K562 (cell line): Measurements from ENCODE around the gene TM9SF3. TPM values are rescaled to one million over a fixed set of nuclear protein-coding genes. Genes with fewer than 3 reads are reported as not detected.
A peak's percentile ranks its signal among the peaks of the same experiment; 100 is the strongest.

ENCODE experiments used
- ATAC-seq: fragments of 200-7000 bp; cut with Tn5 transposase; 3 replicates; pipeline ENCODE4 v1.9.1; 2020; ENCODE audit warnings: moderate library complexity
- Bru-seq: library from RNA; stranded (reverse); fragments of 400-500 nt; gene quantifications from one replicate; lab custom pipeline; 2021; lab: Mats Ljungman, UMichigan
- BruChase-seq, 2 experiments: library from RNA; stranded (reverse); fragments of 400-500 nt; gene quantifications; one replicate each; lab custom pipeline; 2021; lab: Mats Ljungman, UMichigan
- BruUV-seq: library from RNA; stranded (reverse); fragments of 400-500 nt; replicated peaks from 2 replicates; lab custom pipeline; 2021; lab: Mats Ljungman, UMichigan
- CTCF ChIA-PET: fragments of 300-600 bp; formaldehyde crosslinking; extraction: SDS; loops from one replicate; lab custom pipeline; 2021; ENCODE audit warnings: low intra/inter-chr PET ratio; lab: Yijun Ruan, JAX
- POLR2A ChIA-PET: fragments of 300-600, 350-650 bp; sonication (Branson Sonifier 250); formaldehyde crosslinking; extraction: SDS; loops from one replicate; lab custom pipeline; 2021; ENCODE audit warnings: antibody characterized with exemption, inconsistent platforms; lab: Yijun Ruan, JAX
- DNase-seq, 4 experiments: peaks; one replicate each; pipeline versions ENCODE4 v3.0.0 to v3.0.0-alpha.2; 2011 to 2018; ENCODE audit warnings: low spot score in 3 of 4, mixed read lengths in 3 of 4; ENCODE audit errors: extremely low read depth in 1 of 4
- FAIRE-seq: peaks from 2 replicates; lab custom pipeline; 2011; peaks lifted over from hg19 to GRCh38; lab: Jason Lieb, UNC
- H2AFZ ChIP-seq: 2 replicates; pipeline ENCODE4 v1.6.0; 2011; ENCODE audit warnings: low read depth, low read length, control low read depth, inconsistent platforms
- H3K27ac ChIP-seq: fragments of 200-600 bp; 3 replicates; pipeline ENCODE4 v1.8.0; 2011; ENCODE audit warnings: low read depth, mild to moderate bottlenecking, control low read depth, inconsistent platforms, low read length, moderate library complexity, mixed read lengths; ENCODE audit errors: extremely low read depth
- H3K27me3 ChIP-seq, 2 experiments: fragments of 300-600 bp in 1 of 2; 2 replicates in 1 of 2; 3 replicates in 1 of 2; pipeline versions ENCODE4 v1.6.0 to v1.8.0; 2011; ENCODE audit warnings: inconsistent platforms in 2 of 2, low read length in 2 of 2, mild to moderate bottlenecking in 1 of 2, mixed read lengths in 1 of 2, moderate library complexity in 1 of 2; ENCODE audit not compliant: control insufficient read depth in 2 of 2, insufficient read depth in 2 of 2
- H3K36me3 ChIP-seq: fragments of 300-600 bp; 3 replicates; pipeline ENCODE4 v1.8.0; 2011; ENCODE audit warnings: mild to moderate bottlenecking, low read length, inconsistent platforms; ENCODE audit not compliant: control insufficient read depth, insufficient read depth
- H3K4me1 ChIP-seq, 2 experiments: fragments of 200-600 bp in 1 of 2; replicated peaks in 1 of 2; 2 replicates in 1 of 2; 3 replicates in 1 of 2; pipeline versions ENCODE4 v1.5.1 to v1.8.0; 2011; ENCODE audit warnings: inconsistent platforms in 2 of 2, low read length in 2 of 2, mild to moderate bottlenecking in 1 of 2, mixed read lengths in 1 of 2, moderate library complexity in 1 of 2; ENCODE audit not compliant: control insufficient read depth in 2 of 2, insufficient read depth in 2 of 2
- H3K4me2 ChIP-seq: 2 replicates; pipeline ENCODE4 v1.6.1; 2011; ENCODE audit warnings: low read length, control low read depth, inconsistent platforms, mixed read lengths; ENCODE audit not compliant: insufficient read depth
- H3K4me3 ChIP-seq: fragments of 200-600 bp; sonication (generic), shearing (Covaris generic); 2 replicates; pipeline ENCODE4 v1.5.1; 2016; ENCODE audit warnings: control low read depth, inconsistent platforms
- H3K79me2 ChIP-seq: fragments of 200-600 bp; 3 replicates; pipeline ENCODE4 v1.8.0; 2011; ENCODE audit warnings: low read length, inconsistent platforms; ENCODE audit not compliant: control insufficient read depth, insufficient read depth
- H3K9ac ChIP-seq, 2 experiments: 2 replicates each; pipeline versions ENCODE4 v1.6.0 to v1.6.1; 2011; ENCODE audit warnings: low read depth in 2 of 2, low read length in 2 of 2, control low read depth in 1 of 2, inconsistent platforms in 1 of 2, mild to moderate bottlenecking in 1 of 2, mixed read lengths in 1 of 2; ENCODE audit not compliant: insufficient read depth in 1 of 2
- H3K9me1 ChIP-seq: one replicate; pipeline ENCODE4 v1.6.0; 2011; ENCODE audit warnings: inconsistent platforms, mild to moderate bottlenecking, low read length, moderate library complexity; ENCODE audit not compliant: control insufficient read depth, insufficient read depth
- H3K9me3 ChIP-seq: replicated peaks from 2 replicates; pipeline ENCODE4 v1.5.1; 2011; ENCODE audit warnings: low read depth, low read length, inconsistent platforms; ENCODE audit not compliant: control insufficient read depth, insufficient read depth
- H4K20me1 ChIP-seq: replicated peaks from 2 replicates; pipeline ENCODE4 v1.6.1; 2011; ENCODE audit warnings: low read length, inconsistent platforms, mixed read lengths; ENCODE audit not compliant: control insufficient read depth, insufficient read depth
- CTCF ChIP-seq, 3 experiments: IDR thresholded peaks in 2 of 3; conservative IDR thresholded peaks in 1 of 3; 2 replicates each; pipeline ENCODE4 v1.5.1; 2011 to 2012; ENCODE audit warnings: low read length in 3 of 3, mild to moderate bottlenecking in 3 of 3, control low read depth in 2 of 3, improper control_type of control experiment in 1 of 3, inconsistent platforms in 1 of 3, low read depth in 1 of 3, mixed read lengths in 1 of 3, moderate library complexity in 1 of 3; ENCODE audit not compliant: insufficient read depth in 2 of 3
- E4F1 ChIP-seq: fragments of 250-450 bp; sonication (Bioruptor Pico); IDR thresholded peaks from 2 replicates; pipeline ENCODE4 v1.5.0; 2021; ENCODE audit warnings: mild to moderate bottlenecking, borderline replicate concordance
- MTF1 ChIP-seq: fragments of 250-450 bp; sonication (Bioruptor Pico); IDR thresholded peaks from 2 replicates; pipeline ENCODE4 v1.9.0; 2021; ENCODE audit warnings: moderate library complexity, mild to moderate bottlenecking, inconsistent platforms, borderline replicate concordance
- PHF20 ChIP-seq: fragments of 450-650 bp; IDR thresholded peaks from 2 replicates; pipeline ENCODE4 v1.6.1; 2018; ENCODE audit not compliant: partially characterized antibody
- SNRNP70 ChIP-seq: fragments of 200-400 bp; formaldehyde crosslinking; optimal IDR thresholded peaks from 2 replicates; pipeline ENCODE3; 2017; ENCODE audit warnings: low read depth, low read length
- TAF9B ChIP-seq: fragments of 450-650 bp; IDR thresholded peaks from 2 replicates; pipeline ENCODE4 v1.6.1; 2018; ENCODE audit warnings: mild to moderate bottlenecking; ENCODE audit not compliant: partially characterized antibody
- ZBTB12 ChIP-seq: fragments of 250-450 bp; sonication (Bioruptor Pico); IDR thresholded peaks from 2 replicates; pipeline ENCODE4 v1.4.0; 2020
- ZNF282 ChIP-seq: sonication (generic); formaldehyde crosslinking; IDR thresholded peaks from 2 replicates; pipeline ENCODE4 v1.8.1; 2023; ENCODE audit warnings: missing genetic modification reagents
- WGBS: fragments of 100-300 bp; shearing (Covaris generic); methylation state at CpG from one replicate; pipeline ENCODE4 v1.1.6; 2016; ENCODE audit warnings: low coverage, mixed read lengths; ENCODE audit not compliant: insufficient coverage; ENCODE audit errors: missing lambda C conversion rate; 5-methylcytosine and 5-hydroxymethylcytosine counted together
- in situ Hi-C: fragments of 300-500 bp; cut with MboI; formaldehyde crosslinking; loops from 4 replicates; pipeline ENCODE4 v1.15.0; 2018; ENCODE audit warnings: inconsistent platforms, mixed read lengths
- intact Hi-C: fragments of 100-400 bp; cut with micrococcal nuclease; formaldehyde crosslinking; loops from 2 replicates; pipeline ENCODE4 v1.14.2; 2022
- long read RNA-seq, 3 experiments: library from polyadenylated mRNA in 2 of 3; library from RNA in 1 of 3; unstranded in 2 of 3; stranded (forward) in 1 of 3; transcript quantifications; one replicate each; pipeline ENCODE4 v2.0.0, GENCODE V29; 2019 to 2022
- polyA minus RNA-seq, 3 experiments: library from RNA; depleted of rRNA, polyadenylated mRNA; stranded (reverse); fragments of >200 nt; gene quantifications; 2 replicates each; pipeline ENCODE4 v1.2.3, GENCODE V29; 2011
- polyA plus RNA-seq, 8 experiments: library from polyadenylated mRNA; depleted of rRNA in 4 of 8; stranded (reverse) in 5 of 8; unstranded in 3 of 8; fragments of >200 nt; fragmentation: Nextera tagmentation in 2 of 8; fragmentation: Illumina TruSeq in 1 of 8; extraction: Ambion mirVana in 2 of 8; extraction: Trizol in 1 of 8; gene quantifications; 2 replicates each; pipeline versions ENCODE4 v1.2.1 to v1.2.3, GENCODE V29; 2011 to 2014; ENCODE audit warnings: inconsistent platforms in 1 of 8, missing spikeins in 1 of 8
- total RNA-seq, 7 experiments: library from RNA; depleted of rRNA in 6 of 7; stranded (reverse); fragments of >200 nt in 6 of 7; fragmentation: Illumina TruSeq in 2 of 7; extraction: Trizol in 2 of 7; gene quantifications; 2 replicates each; pipeline versions ENCODE4 v1.2.1 to v1.2.3, GENCODE V29; 2011 to 2021; ENCODE audit warnings: low replicate concordance in 1 of 7

Gene TM9SF3
- total RNA-seq (2011; cell fraction: chromatin; rRNA removed; ENCODE audit: low replicate concordance), result 55.5 and 190 TPM in 2 replicates
- 38.4 and 47.5 TPM in 2 replicates for total RNA-seq (2011; cell fraction: nucleolus; rRNA removed)
- total RNA-seq (2011; cell fraction: nucleoplasm; rRNA removed), result 104 and 151 TPM in 2 replicates
- total RNA-seq (2014; rRNA removed) (24.7 and 28.4 TPM in 2 replicates), total RNA-seq (2014; rRNA removed; fragmentation: Illumina TruSeq; extraction: Trizol) (60.0 and 70.8 TPM in 2 replicates), total RNA-seq (2015; rRNA removed; fragmentation: Illumina TruSeq; extraction: Trizol) (33.5 and 36.5 TPM in 2 replicates), total RNA-seq (2021) (56.5 and 63.1 TPM in 2 replicates), polyA plus RNA-seq (2011; rRNA removed) (29.6 and 42.4 TPM in 2 replicates), polyA plus RNA-seq (2014; fragmentation: Illumina TruSeq; extraction: Trizol) (34.9 and 36.3 TPM in 2 replicates), polyA plus RNA-seq (2014; fragmentation: Nextera tagmentation; extraction: Ambion mirVana) (10 to 100 TPM; 16.1 to 17.3 TPM), polyA plus RNA-seq (2014; rRNA removed) (24.7 and 25.0 TPM in 2 replicates), polyA minus RNA-seq (2011; rRNA and poly(A)+ RNA removed) (106 and 112 TPM in 2 replicates), Bru-seq, nascent RNA (percentile 88 among the genes with signal in this experiment), BruChase-seq, experiment 1, labeled RNA remaining after a 2-hour chase (percentile 93 among the genes with signal in this experiment), BruChase-seq, experiment 2, labeled RNA remaining after a 6-hour chase (percentile 93 among the genes with signal in this experiment)
- 27.2 and 74.2 TPM in 2 replicates for polyA plus RNA-seq (2011; cell fraction: cytosol; rRNA removed)
- polyA plus RNA-seq (2011; cell fraction: nucleus; rRNA removed), result 11.4 and 20.4 TPM in 2 replicates
- 27.7 and 33.2 TPM in 2 replicates for polyA plus RNA-seq (2012)
- polyA minus RNA-seq (2011; cell fraction: cytosol; rRNA and poly(A)+ RNA removed), result 22.5 and 31.0 TPM in 2 replicates
- polyA minus RNA-seq (2011; cell fraction: nucleus; rRNA and poly(A)+ RNA removed), result 29.1 and 54.0 TPM in 2 replicates
- long read RNA-seq, experiment 1, full-length matches to known transcripts, result 621 of 751 reads
- long read RNA-seq, experiment 1, partial matches to known transcripts, result 57 of 751 reads
- long read RNA-seq, experiment 1, other reads (novel, unspliced or antisense), result 73 of 751 reads
- long read RNA-seq, experiment 2, full-length matches to known transcripts, result 11 of 87 reads
- long read RNA-seq, experiment 2, partial matches to known transcripts, result 7 of 87 reads
- long read RNA-seq, experiment 2, other reads (novel, unspliced or antisense), result 69 of 87 reads
- long read RNA-seq, experiment 3, full-length matches to known transcripts, result 2 of 7 reads
- long read RNA-seq, experiment 3, partial matches to known transcripts, result 4 of 7 reads
- long read RNA-seq, experiment 3, other reads (novel, unspliced or antisense), result 1 of 7 reads

GRCh38 chr10:96586419-96587263 lies at the start of gene TM9SF3:
TSS of gene TM9SF3 (minus strand) at chr10:96587012. CDS start at chr10:96586835, 177 bp downstream.
- Histone ChIP-seq H3K36me3 (peaks cover 8% of the 10 kb centered on the region; the same call in 1 of the 3 replicates), H3K9me3 (no peaks in the 10 kb centered on the region), H3K9ac (peak within 1 kb of the TSS; percentile 88 to 98), H3K4me3 (peak within 1 kb of the TSS; percentile 82), H2AFZ (peak within 1 kb of the TSS; percentile 51), H3K27me3 (no peaks in the 10 kb centered on the region), H3K9me1 (peaks cover 4% of the 10 kb centered on the region), H3K79me2 (peaks cover 61% of the 10 kb centered on the region), H3K4me1 (peaks cover 2 to 4% of the 10 kb centered on the region in 2 experiments; a peak in 3 of 5 replicates), H3K27ac (peak within 1 kb of the TSS; percentile 96), H3K4me2 (peak within 1 kb of the TSS; percentile 96), H4K20me1 (0 out of 2 replicates have a peak, but pooled peaks cover 3% of the 10 kb centered on the region)
- no peak for FAIRE-seq
- intact Hi-C loops, result loop anchor here (5.0 kb wide), 1 partner anchor 36 kb away; no protein-coding TSS in a partner anchor
- peak; percentile 84 to 90 (median 86) for DNase-seq
- POLR2A ChIA-PET, result interaction anchor here (0.6 to 0.9 kb wide), 5 partner anchors 9 to 229 kb away, joined by 3 read pairs; no protein-coding TSS in a partner anchor
- peak; percentile 89 for ATAC-seq
- 1% methylated on average over 15 of the region's 107 CpGs for WGBS
- CTCF ChIA-PET, result no interaction called here
- BruUV-seq, result no TSS peak
- in situ Hi-C loops, result no loop called here
- no peak for TF ChIP-seq MTF1 (CRISPR knock-in tag)
- peak; percentile 49; the same call in 1 of the 2 replicates for TF ChIP-seq ZBTB12 (CRISPR knock-in tag)
- TF ChIP-seq ZNF282 (CRISPR knock-in tag), result no peak
- 0 out of 6 replicates have a peak, but pooled peaks of 1 of the 3 experiments have one; percentile 1 for TF ChIP-seq CTCF (IDR thresholded peaks at IDR 0.05 in 2 of 3, conservative IDR thresholded peaks at IDR 0.05 in 1 of 3; ENCODE audit: insufficient read depth in 2 of 3, low read depth in 1 of 3, low read length in 3 of 3)
- no peak for TF ChIP-seq TAF9B
- no peak; the same call in 1 of the 2 replicates for TF ChIP-seq E4F1
- TF ChIP-seq PHF20, result peak; percentile 3
- no peak for TF ChIP-seq SNRNP70
